COLO829 (cell line): ENCODE measurements around the gene GRAPL.
"Not testable (repeated sequence)": the region's sequence is repeated elsewhere in the genome, so short reads cannot be mapped to it uniquely, and the experiment has no call there.

Experiments used
- DNase-seq: peaks from one replicate; pipeline ENCODE4 v3.0.0; 2012; ENCODE audit warnings: low spot score

Gene GRAPL

GRCh38 chr17:19127148-19127980 is at the start of gene GRAPL:
Gene GRAPL (plus strand): TSS chr17:19127589. CDS start chr17:19127620, 31 bp downstream.
- not testable (repeated sequence) for DNase-seq

GRCh38 chr17:19088804-19089685 is 38.3 kb upstream of the GRAPL start:
- DNase-seq, result not testable (repeated sequence)

GRCh38 chr17:19090058-19090772 is 37.2 kb upstream of the GRAPL start:
- DNase-seq, result not testable (repeated sequence)

- not testable (repeated sequence) for DNase-seq
Measured at GRCh38 chr17:19092737-19093683, 34.4 kb upstream of the GRAPL start.

GRCh38 chr17:19093684-19094438 is 33.5 kb upstream of the GRAPL start:
- not testable (repeated sequence) for DNase-seq

GRCh38 chr17:19108517-19108916 is 18.9 kb upstream of the GRAPL start:
- DNase-seq, result not testable (repeated sequence)

- not testable (repeated sequence) for DNase-seq
Measured at GRCh38 chr17:19110189-19111097, 16.9 kb upstream of the GRAPL start.

GRCh38 chr17:19111111-19111711 is 16.2 kb upstream of the GRAPL start:
- DNase-seq, result not testable (repeated sequence)

GRCh38 chr17:19111801-19112458 is 15.5 kb upstream of the GRAPL start:
- not testable (repeated sequence) for DNase-seq

- DNase-seq, result not testable (repeated sequence)
Measured at GRCh38 chr17:19112459-19112826, 14.9 kb upstream of the GRAPL start.

- not testable (repeated sequence) for DNase-seq
Measured at GRCh38 chr17:19118695-19119094, 8.7 kb upstream of the GRAPL start.

GRCh38 chr17:19125289-19125688 is 2.1 kb upstream of the GRAPL start:
- DNase-seq, result not testable (repeated sequence)

GRCh38 chr17:19129500-19129899 is 2.1 kb downstream of the GRAPL start:
- DNase-seq, result not testable (repeated sequence)

- DNase-seq, result not testable (repeated sequence)
Measured at GRCh38 chr17:19131108-19131507, 3.7 kb downstream of the GRAPL start.

- not testable (repeated sequence) for DNase-seq
Measured at GRCh38 chr17:19131772-19132171, 4.4 kb downstream of the GRAPL start.

GRCh38 chr17:19133793-19134192 is 6.4 kb downstream of the GRAPL start:
- DNase-seq, result not testable (repeated sequence)

- DNase-seq, result not testable (repeated sequence)
Measured at GRCh38 chr17:19135391-19135790, 8.0 kb downstream of the GRAPL start.

GRCh38 chr17:19136138-19136537 is 8.7 kb downstream of the GRAPL start:
- not testable (repeated sequence) for DNase-seq
